ENCODE measurements around the gene REEP1.

Gene REEP1

DNA sequence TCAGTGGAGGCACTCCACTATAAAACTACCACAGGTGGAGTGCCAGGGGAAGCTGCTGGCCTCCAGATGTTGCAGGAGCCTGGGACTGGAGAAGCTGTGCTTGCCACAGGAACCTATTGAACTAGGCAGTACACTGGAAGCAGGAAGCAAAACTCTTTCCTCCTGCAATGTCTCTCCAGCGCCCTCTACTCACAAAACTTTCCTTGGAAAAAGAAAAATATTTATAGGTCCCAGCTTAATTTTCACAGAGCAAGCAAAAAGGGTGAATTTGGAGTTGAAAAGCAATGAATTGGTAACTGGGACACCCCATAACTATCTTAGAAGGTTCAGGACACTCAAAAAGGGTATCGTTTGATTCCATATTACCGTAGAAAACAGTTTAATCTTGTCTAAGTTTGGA lies 33.2 kb upstream of the REEP1 start:
- TF ChIP-seq FOXP2 (optimal IDR thresholded peaks at IDR 0.05; ENCODE audit: borderline replicate concordance, extremely low read depth, extremely low read length, insufficient read depth) = no peak
- TF ChIP-seq POLR2AphosphoS5 (IDR thresholded peaks at IDR 0.05; ENCODE audit: low read depth, low read length) = no peak
- TF ChIP-seq SIN3A (IDR thresholded peaks at IDR 0.05; ENCODE audit: borderline replicate concordance, insufficient read depth, low read length) = no peak

GRCh38 chr2:86368161-86368824 lies 30.9 kb upstream of the REEP1 start:
- no peak for TF ChIP-seq REST (IDR thresholded peaks at IDR 0.05; ENCODE audit: insufficient read depth in 1 of 2, low read depth in 2 of 2, low read length in 2 of 2)
- TF ChIP-seq FOXP2 (optimal IDR thresholded peaks at IDR 0.05; ENCODE audit: borderline replicate concordance, extremely low read depth, extremely low read length, insufficient read depth) = no peak
- TF ChIP-seq SIN3A (IDR thresholded peaks at IDR 0.05; ENCODE audit: borderline replicate concordance, insufficient read depth, low read length) = no peak
- TF ChIP-seq TAF1 (IDR thresholded peaks at IDR 0.05; ENCODE audit: borderline replicate concordance, insufficient read depth, low read length) = no peak
- TF ChIP-seq POLR2AphosphoS5 (IDR thresholded peaks at IDR 0.05; ENCODE audit: low read depth, low read length) = no peak

- TF ChIP-seq POLR2AphosphoS5 (IDR thresholded peaks at IDR 0.05; ENCODE audit: low read depth, low read length) (no peak), TAF1 (IDR thresholded peaks at IDR 0.05; ENCODE audit: borderline replicate concordance, insufficient read depth, low read length) (no peak), SIN3A (IDR thresholded peaks at IDR 0.05; ENCODE audit: borderline replicate concordance, insufficient read depth, low read length) (no peak), REST (IDR thresholded peaks at IDR 0.05; ENCODE audit: insufficient read depth in 1 of 2, low read depth in 2 of 2, low read length in 2 of 2) (no peak)
Measured at GRCh38 chr2:86367499-86367777, 30.0 kb upstream of the REEP1 start.

GRCh38 chr2:86366651-86367498 lies 29.4 kb upstream of the REEP1 start:
- TF ChIP-seq FOXP2 (optimal IDR thresholded peaks at IDR 0.05; ENCODE audit: borderline replicate concordance, extremely low read depth, extremely low read length, insufficient read depth) (no peak), SIN3A (IDR thresholded peaks at IDR 0.05; ENCODE audit: borderline replicate concordance, insufficient read depth, low read length) (no peak), REST (IDR thresholded peaks at IDR 0.05; ENCODE audit: insufficient read depth in 1 of 2, low read depth in 2 of 2, low read length in 2 of 2) (no peak), POLR2AphosphoS5 (IDR thresholded peaks at IDR 0.05; ENCODE audit: low read depth, low read length) (no peak), TAF1 (IDR thresholded peaks at IDR 0.05; ENCODE audit: borderline replicate concordance, insufficient read depth, low read length) (no peak)

DNA sequence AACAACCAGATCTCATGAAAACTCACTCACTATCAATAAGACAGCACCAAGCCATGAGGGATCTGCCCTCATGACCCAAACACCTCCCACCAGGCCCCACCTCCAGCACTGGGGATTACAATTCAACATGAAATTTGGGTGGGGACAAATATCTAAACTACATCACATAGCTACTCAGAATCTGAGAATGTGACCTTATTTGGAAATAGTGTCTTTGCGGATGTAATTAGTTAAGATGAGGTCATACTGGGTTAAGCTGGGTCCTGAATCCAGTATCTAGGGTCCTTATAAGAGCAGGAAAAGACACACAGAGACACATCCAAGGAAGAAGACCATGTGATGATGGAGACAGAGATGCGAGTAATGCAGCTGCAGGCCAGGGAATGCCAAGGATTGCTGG lies 27.5 kb upstream of the REEP1 start:
- TF ChIP-seq TAF1 (IDR thresholded peaks at IDR 0.05; ENCODE audit: borderline replicate concordance, insufficient read depth, low read length) (no peak), POLR2AphosphoS5 (IDR thresholded peaks at IDR 0.05; ENCODE audit: low read depth, low read length) (no peak), FOXP2 (optimal IDR thresholded peaks at IDR 0.05; ENCODE audit: borderline replicate concordance, extremely low read depth, extremely low read length, insufficient read depth) (no peak), REST (IDR thresholded peaks at IDR 0.05; ENCODE audit: insufficient read depth in 1 of 2, low read depth in 2 of 2, low read length in 2 of 2) (no peak), SIN3A (IDR thresholded peaks at IDR 0.05; ENCODE audit: borderline replicate concordance, insufficient read depth, low read length) (no peak)

Measured in PFSK-1 (cell line).